SIG-M5 treated with dmso at 0.1 percent for 504 hours (cell line): Measurements from ENCODE around the gene SCLY.
A peak's percentile ranks its signal among the peaks of the same experiment; 100 is the strongest.
"Not testable (repeated sequence)": the region's sequence is repeated elsewhere in the genome, so short reads cannot be mapped to it uniquely, and the experiment has no call there.

Experiments used
- DNase-seq: peaks from one replicate; lab custom pipeline; 2025; ENCODE audit not compliant: unreplicated experiment; lab: John Stamatoyannopoulos, UW

The SCLY gene

DNA sequence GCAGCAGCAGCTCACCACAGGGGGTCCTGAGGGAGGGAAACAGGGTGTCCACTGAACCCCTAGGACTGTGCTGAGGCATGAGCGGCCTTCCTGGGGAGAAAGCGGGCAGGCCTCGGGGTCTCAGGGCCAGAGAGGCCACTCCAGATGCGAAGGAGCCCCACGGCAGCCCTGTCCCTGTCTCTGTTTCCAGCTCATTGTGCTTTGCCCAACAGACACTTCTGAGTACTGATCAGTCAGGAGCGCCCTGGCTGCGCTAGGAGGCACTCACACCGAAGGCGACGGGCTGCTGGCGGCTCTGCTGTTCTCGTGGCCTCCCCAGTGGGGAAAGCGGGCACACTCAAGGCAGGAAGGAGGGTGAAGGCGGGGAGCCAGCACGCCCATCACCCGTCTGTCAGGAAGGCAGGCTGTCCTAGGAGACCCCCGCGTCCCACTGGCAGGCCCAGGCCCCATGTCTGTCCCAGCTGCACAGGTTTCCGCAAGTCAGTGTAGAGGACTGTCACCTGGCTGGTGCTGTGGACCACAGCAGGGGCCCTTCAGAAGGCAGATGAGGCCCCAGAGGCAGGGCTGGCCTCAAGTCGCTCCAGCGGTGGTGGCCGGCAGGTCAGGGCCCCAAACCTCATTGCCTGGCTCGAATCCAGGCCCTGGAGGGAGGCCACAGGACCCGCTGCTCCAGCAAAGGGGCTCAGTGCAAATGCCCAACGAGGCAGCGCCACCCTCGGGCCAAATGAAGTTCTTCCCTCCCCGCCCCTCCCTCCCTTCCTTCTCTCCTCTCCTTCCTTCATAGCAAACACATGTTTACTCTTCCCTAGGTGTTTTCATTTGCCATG is 46.1 kb downstream of the SCLY start:
- peak; percentile 53 for DNase-seq

DNA sequence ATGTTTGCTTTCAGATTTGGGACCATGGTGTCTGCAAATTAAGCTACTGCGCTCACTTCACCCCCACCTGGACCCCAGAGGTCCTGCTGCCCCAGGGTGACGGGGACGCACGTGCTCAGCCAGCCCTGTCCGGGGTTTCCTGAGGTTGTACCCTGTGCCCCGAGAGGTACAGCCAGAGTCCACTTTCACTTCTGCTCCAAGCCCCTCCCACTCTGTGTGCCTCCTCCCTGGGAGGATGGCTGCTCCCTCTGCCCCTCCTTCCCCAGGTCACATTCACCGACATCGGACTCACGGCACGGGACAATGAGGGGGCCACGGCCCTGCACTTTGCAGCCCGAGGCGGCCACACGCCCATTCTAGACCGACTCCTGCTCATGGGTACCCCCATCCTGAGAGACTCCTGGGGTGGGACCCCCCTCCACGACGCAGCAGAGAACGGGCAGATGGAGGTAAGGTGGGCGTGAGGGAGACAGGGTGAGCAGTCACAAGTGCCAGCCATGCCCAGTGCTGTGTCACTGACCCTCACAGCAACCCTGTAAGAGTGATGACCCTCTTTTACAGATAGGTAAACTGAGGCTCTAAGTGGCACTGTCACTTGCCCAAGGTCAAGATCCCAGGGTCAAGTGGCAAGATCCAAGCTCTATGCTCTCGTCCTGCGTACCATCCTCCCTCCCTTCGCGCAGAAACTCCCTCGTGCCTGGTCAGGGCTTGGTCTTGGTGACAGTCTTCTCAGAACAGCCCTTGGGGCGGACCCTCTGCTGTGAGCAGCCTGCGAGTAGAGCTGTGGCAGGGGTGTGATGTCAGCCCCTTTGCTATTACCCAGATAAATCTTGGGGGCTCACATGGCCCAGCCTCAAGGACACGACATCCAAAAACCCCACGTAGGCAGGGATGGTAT is 47.0 kb downstream of the SCLY start:
- DNase-seq = peak; percentile 57

DNA sequence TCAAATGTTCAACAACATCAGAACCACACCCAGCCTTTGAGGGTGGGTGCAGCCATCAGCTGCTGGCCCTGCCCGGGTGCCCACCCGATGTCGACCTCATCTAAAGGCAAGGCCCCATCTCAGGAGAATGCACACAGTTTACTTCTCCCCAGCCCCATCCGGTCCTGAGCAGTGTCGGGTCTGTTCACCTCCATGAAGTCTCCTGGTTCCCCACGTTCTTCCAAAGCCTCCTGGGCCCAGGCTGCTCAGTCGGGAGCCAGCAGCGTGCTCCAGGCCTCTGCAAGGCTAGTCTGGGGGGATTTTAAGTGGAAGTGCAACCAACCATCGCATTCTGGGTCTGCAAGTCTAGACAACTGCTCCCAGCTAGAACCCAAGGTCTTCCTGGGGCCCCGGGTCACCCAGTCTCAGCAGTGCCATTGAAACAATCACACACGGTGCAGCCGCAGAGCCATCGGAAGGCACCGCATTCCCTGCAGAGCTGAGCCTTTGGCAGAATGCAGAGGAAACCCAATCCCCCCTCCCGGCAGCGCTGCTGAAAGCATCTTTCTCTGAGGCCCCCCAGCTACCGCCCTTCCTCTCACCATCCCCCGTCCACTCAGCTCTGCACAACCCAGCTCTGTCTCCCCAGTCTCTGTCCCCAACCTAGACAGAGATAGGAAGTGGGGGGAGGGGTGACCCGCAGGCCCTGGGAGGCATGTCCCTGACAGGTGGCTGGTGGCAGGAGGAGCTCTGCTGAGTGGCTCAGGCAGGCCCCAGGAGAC is 47.8 kb downstream of the SCLY start:
- no peak for DNase-seq

DNA sequence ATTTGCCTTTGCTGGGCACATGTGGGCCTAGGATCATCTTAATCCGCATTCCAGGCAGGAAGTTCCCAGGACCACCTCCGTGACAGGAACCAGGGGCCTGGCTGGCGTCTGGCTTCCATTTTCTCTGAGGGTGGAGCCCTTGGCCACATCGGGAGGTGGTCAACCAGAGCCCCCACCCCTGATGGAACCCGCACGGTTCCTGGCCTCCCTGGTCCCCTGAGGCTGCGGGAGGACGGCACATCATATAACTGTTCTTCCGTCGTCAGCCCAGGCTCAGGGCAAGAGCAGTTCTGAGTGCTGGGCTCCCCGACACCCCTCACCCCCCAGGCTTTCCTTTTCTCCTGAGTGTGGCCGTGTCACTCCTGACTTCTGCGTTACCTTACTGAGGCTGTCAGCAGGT is 52.8 kb downstream of the SCLY start:
- no peak for DNase-seq

DNA sequence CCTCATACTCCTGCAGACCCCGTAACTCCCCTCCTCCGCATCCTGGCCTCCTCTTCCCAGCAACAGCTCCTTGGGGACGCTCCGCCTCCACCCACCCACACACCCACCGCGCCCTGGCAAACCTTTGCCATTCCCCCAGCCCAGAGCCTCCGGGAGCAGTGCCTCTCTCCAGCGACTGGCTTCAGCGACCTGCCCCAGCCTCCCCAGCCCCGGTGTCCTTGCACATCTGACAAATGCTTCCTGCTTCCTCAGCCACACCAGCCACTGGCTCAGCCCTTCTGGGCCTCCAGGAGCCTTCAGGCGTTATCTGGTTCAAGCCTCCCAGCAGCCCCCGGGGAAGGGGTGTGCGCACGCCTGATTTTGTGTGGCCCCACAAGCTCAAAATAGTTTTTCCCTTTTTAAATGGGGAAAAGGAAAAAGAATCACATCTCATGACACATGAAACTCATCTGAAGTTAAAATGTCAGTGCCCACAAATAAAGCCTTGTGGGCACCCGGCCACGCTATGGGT is 53.6 kb downstream of the SCLY start:
- DNase-seq = no peak

DNA sequence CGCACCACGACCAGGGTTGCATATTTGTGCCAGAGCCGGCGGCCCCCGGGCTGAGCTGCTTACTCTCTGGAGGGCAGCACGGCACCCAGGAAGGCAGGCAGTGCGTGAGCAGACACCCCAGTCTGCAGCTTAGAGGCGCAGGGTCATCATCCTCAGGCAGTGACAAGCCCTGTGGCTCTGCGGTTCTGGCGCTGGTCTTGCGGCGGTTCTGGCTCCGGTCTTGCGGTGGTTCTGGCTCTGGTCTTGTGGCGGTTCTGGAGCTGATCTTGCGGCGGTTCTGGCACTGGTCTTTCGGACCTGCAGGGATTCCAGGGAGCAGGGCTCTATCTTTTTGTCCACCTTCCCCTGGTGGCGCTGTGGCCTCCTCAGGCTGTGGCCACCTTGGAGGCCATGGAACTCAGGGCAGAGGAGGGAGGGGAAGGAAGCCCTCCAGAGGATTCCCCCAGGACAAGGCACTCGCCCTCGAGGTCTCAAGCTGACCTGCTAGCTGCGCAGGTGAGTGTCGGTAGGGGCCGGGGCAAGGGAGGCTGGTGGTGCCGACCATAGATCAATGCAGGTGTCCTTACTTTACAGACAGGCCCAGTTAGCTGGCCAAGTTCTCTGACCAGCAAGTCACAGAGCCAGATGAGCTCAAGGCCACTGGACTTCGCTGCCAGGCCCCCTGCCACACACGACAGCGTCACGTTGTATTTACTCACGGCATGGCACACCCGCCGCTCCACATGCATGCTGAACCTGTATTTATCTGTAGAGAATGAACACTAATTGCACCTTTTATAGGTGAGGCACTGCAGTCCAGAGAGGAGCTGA is 54.3 kb downstream of the SCLY start:
- no peak for DNase-seq

DNA sequence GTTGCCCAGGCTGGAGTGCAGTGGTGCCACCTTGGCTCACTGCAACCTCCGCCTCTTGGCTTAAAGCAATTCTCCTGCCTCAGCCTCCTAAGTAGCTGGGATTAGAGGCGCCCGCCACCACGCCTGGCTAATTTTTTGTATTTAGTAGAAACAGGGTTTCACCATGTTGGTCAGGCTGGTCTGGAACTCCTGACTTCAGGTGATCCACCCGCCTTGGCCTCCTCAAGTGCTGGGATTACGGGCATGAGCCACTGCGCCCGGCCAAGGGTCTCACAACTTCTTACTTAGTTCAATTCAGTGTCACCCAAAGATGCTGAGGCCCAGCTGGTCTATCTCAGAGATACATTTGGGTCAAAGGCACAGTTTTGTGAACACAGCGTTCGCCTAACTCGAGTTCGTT is 54.9 kb downstream of the SCLY start:
- not testable (repeated sequence) for DNase-seq

DNA sequence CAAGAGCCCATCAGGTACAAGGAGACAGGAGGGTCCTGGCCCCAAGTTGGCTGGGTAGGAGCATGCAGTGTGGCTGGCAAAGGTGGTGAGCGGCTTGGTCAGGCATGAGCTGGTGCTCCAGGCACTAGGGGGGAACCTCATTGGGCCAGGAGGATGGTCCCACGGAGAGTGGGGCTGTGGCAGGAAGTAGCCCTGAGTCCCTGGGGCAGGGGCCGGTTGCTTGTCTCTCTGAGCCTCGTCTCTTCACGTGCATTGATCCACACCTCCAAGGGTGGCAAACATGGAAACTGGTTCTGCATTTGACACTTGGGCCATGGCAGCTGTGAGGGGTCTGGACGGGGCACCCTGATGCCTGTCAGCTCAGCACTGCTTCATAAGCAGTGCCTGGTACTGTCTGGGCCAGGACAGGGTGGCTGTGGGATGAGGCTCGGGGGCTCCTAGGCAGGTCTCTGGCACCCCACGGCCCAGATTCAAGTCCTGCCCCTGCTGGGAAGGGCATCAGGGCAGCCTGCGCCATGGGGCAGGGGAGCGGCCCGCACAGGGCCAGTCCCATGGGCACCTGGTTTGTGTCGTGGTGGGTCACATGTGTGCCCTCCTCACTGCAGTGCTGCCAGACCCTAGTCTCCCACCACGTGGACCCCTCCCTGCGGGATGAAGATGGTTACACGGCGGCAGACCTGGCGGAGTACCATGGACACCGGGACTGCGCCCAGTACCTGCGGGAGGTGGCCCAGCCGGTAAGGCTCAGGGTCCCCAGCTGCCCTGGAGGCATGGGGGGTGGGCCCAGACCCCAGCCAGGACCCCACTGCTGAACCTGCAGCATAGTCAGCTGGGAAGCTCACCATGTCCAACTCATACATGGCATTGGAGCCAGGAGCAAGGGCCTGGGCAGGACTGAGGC is 55.7 kb downstream of the SCLY start:
- DNase-seq = no peak

DNA sequence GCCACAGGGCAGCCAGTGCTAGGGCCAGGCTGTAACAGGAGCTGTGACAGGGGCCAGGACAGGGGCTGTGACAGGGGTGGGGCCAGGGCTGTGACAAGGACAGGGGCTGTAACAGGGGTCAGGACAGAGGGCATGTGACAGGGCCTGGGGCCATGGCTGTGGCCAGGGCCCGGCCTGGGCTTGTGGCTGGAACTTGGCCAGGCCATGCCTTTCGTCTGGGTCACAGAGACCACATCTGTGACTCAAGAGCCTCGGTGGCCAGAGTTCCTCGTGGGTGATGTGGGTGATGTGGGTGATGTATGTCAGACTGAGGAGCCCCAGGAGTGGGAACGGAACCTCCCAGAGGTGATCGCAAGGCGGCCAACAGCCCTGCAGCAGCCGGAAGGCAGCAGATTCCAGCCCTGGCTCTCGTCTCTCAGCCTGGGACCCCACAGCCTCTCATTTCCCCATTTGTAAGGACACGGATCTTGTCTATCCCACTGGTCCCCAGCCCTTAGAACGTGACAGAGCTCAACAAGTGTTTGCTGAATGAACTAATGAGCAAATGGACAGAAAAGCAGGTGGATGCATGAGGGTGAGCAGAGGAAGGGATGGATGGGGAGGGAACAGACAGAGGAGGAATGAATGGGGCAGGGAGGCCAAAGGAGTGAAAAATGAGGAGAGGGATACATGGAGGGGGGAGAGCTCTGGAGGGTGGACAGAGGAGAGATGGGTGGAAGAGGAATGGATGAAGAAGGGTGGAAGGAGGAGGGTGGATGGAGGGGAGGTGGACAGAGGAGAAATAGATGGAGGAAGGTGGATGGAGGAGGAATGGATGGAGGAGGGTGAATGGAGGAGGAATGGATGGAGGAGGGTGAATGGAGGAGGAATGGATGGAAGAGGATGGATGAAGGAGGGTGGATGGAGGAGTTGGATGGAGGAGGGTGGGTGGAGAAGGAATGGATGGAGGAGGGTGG is 56.7 kb downstream of the SCLY start:
- DNase-seq = no peak

DNA sequence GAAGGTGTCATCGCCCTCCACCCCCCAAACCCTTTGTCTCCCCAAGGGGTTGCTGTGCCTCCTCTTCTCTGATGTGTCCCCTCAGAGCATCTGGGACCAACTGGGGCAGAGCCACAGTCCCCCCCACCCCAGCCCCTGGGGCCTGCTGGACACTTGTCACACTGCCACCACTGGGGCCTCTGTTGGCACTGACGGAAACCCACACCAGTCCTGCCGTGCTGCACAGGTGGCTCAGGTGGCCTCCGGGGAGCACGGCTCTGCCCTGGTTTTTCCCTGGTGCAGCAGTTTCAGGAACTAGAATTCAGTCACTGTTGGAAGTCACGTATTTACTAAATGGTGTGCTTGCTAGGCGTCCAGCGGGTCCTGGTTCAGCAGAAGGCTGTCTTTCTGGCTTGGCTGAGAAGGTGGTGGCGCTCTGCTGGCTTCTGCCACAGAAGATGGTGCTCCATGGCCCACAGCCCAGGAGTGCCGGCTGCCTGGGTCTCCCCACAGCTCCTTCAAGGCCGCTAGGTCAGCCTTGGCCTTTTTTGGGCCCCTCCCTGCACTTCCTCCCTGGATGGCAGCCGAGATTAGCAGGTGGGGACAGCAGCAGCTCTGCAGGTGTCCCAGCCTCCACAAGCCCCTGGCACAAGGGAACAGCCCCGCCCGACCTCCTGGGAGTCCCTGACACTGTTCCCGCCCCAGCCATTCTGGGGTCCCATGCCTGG is 59.1 kb downstream of the SCLY start:
- no peak for DNase-seq

DNA sequence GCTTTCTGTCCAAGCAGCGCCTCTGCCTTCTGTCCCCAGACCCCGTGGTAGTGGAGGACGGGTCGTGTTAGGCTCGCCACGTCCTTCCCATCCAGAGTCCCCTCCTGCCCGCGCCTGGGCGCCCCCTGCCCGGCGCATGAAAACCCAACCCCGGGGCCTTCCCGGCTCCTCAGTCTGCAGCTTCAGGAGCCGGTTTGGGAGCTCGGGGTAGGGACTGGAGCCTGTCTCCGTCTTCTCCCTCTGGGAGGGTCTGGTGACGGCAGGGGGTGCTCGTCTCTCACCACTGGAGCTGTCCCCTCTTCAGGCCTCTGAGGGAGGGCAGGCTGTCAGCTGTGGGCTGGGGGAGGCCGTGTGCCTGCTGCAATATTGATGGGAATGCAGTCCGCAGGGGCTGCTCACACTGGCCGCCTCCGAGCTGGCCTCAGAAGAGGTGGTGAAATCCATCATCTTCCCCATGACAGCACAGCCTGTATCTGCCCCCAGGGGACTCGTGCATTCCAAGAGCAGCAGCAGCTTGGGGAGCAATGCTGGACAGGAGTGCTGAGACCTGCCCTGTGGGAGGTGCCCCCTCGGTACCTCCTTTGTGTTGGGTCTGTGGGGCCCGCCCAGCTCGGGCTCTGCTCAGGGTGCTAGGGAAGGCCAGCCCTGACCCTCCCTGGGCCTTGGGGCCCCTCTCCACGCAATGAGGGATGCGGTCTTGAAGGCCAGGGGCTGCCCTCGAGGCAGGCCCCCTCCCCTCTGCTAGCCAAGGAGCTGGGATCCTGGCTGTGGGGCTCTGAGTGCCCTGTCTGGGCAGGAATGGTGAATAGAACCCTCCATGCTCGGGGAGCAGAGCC is 59.9 kb downstream of the SCLY start:
- DNase-seq = no peak

DNA sequence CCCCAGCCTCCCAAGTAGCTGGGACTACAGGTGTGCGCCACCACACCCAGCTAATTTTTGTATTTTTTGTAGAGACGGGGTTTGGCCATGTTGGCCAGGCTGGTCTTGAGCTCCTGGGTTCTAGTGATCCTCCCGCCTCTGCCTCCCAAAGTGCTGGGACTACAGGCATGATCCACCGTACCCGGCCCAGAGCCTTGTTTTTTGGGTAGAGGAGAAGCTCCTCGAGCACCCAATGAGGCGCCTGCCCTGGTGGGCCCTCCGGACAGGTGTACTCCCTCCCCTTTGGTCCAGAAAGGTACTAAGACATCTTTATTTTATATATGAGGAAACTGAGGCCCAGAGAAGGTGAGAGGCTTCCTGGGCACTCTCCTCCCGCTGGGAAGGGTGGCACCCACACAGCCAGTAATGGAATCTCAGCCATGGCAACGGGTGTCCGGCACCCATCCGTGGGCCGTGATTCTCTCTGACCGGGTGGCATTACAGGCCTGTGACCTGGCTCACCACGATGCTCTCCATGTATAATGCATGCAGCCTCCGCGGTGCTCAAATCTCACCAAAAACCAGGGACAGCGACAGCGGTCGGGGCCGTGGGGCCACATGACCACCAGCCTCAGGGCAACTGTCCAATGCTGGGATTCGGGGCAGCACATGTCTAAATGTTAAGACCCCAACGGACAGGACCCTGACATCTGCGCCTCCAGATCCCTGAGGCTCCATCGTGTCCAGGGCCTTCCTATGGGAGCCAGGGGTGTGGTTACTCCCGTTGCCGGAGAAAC is 60.9 kb downstream of the SCLY start:
- no peak for DNase-seq

DNA sequence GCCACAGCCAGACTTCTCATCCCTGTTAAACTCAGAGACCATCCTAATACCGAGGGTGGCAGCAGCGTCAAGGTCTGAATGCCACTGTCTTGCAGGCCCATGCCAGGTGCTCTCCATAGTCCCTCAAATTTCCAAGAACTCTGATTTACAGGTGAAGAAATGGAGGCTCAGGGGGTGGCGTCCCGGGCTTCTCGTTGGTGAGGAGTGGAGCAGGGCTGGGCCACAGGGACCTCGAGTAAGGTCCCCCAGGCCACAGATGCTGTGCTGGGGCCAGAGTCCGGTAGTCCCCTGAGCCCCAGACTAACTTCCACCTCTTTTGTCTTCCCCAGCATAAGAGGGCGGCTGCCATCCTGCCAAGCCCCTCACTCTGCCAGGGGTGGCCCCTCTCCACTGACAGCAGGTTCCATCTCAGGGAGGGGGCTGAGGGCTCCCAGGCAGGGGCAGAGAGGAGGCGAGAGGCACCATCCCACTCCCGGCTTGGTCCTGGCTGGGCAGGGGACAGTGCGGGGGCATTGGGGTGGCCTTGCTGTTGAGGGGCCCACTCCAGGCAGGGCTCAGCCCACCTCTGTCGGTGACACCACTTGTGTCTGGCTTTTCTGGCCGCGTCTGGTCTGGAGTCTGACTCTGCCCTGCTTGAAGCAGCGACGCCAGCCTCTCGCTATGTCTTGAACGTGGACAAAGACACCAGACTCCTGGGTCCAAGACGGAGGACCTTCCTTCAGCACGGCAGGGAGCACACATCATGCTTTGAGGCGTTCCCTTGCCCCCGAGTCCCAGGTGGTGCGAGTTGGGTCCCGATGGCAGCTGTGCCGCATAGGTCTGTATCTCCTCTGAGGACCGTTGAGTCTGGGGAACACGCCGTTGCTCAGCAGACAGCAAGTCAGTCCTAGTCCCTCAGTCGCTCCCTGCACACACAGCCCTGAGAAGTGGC is 61.8 kb downstream of the SCLY start:
- DNase-seq = no peak

DNA sequence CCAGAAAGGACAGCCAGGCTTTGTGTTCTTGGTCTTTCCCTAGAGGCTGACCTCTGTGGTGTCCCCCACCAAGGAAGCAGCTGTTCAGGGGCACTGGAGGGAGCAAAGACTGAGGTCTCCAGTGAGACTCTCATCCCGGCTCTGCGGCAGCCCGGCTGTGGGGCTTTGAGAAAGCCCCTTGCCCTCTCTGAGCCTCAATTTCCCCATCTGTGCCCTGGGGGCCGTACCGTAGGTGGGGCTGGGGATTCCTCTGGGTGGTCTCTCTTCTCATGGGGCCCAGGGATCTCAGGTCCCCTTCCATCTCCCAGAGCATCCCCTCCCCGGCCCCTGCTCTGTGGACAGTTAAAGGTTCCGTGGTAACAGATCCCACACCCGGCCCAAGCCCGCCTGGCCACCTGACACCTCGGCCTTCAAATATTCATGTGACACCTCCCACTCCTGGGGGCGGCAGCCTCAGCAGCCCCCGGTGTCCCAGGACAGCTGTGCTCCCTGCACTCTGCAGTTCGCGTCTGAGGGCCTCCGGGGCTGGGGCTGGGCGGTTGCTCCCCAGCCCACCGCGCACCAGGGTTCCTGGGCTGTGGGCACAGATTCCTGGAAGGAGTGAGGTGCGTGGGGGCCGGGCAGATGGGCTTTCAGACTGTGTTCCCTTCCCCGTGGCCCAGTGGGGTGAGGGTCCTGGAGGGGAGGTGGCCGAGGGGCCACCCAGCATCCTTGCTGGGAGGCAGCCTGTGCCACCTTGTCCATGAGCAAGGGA is 62.6 kb downstream of the SCLY start:
- DNase-seq = no peak
